GM04504 (cell line): Measurements from ENCODE around the gene TK1.
A peak's percentile ranks its signal among the peaks of the same experiment; 100 is the strongest.
"Not testable (repeated sequence)": the region's sequence is repeated elsewhere in the genome, so short reads cannot be mapped to it uniquely, and the experiment has no call there.

Experiments
- DNase-seq: peaks from one replicate; pipeline ENCODE4 v3.0.0-alpha.2; 2012; ENCODE audit warnings: low read depth

The TK1 gene

GRCh38 chr17:78186692-78187595 is at the start of gene TK1, which contains the start of gene AFMID:
Gene TK1, minus strand, starts transcription at chr17:78187052. Its CDS starts 58 bp downstream, at chr17:78186994.
Gene AFMID, plus strand, starts transcription at chr17:78187362. Its CDS starts 9 bp downstream, at chr17:78187371.
- DNase-seq: peak; percentile 93

GRCh38 chr17:78235885-78236284 is 49.0 kb upstream of the TK1 start:
- DNase-seq: no peak

- not testable (repeated sequence) for DNase-seq
These were observed 48.2 kb upstream of the TK1 start for GRCh38 chr17:78235022-78235421.

GRCh38 chr17:78234261-78234865 is 47.5 kb upstream of the TK1 start:
- no peak for DNase-seq

- DNase-seq: no peak
These were observed 46.8 kb upstream of the TK1 start for GRCh38 chr17:78233678-78234077.

- no peak for DNase-seq
These were observed 46.0 kb upstream of the TK1 start for GRCh38 chr17:78232859-78233173.

- no peak for DNase-seq
These were observed 45.4 kb upstream of the TK1 start for GRCh38 chr17:78231991-78232858.

GRCh38 chr17:78230996-78231935 is 44.4 kb upstream of the TK1 start, which contains the start of gene TMEM235:
Gene TMEM235, plus strand, starts transcription at chr17:78231631. Its CDS starts 393 bp downstream, at chr17:78232024.
- no peak for DNase-seq

GRCh38 chr17:78230252-78230962 is 43.6 kb upstream of the TK1 start:
- no peak for DNase-seq

GRCh38 chr17:78228176-78228575 is 41.3 kb upstream of the TK1 start:
- DNase-seq: no peak

- DNase-seq: no peak
These were observed 40.6 kb upstream of the TK1 start for GRCh38 chr17:78227455-78227916.

GRCh38 chr17:78226759-78227454 is 40.1 kb upstream of the TK1 start:
- DNase-seq: no peak

- DNase-seq: no peak
These were observed 39.4 kb upstream of the TK1 start for GRCh38 chr17:78226055-78226758.

- DNase-seq: no peak
These were observed 38.4 kb upstream of the TK1 start for GRCh38 chr17:78225088-78225865.

GRCh38 chr17:78224231-78225087 is 37.6 kb upstream of the TK1 start:
- no peak for DNase-seq

- no peak for DNase-seq
These were observed 36.9 kb upstream of the TK1 start for GRCh38 chr17:78223765-78224164.

GRCh38 chr17:78223061-78223460 is 36.2 kb upstream of the TK1 start:
- no peak for DNase-seq
